GM23338 (cell line): ENCODE measurements around the gene GDPD5. TPM values are rescaled to one million over a fixed set of nuclear protein-coding genes. Genes with fewer than 3 reads are reported as not detected.

Experiments used
- ATAC-seq: fragments of 200-7000 bp; cut with Tn5 transposase; 3 replicates; pipeline ENCODE4 v1.9.1; 2020
- DNase-seq: peaks from one replicate; pipeline ENCODE4 v3.0.0-alpha.2; 2015; ENCODE audit warnings: low spot score
- H2AFZ ChIP-seq: fragments of 200-600 bp; sonication (generic); 2 replicates; pipeline ENCODE4 v1.8.0; 2016; ENCODE audit warnings: antibody characterized with exemption, mild to moderate bottlenecking, moderate library complexity
- H3F3A ChIP-seq: fragments of 200-600 bp; sonication (generic); replicated peaks from 2 replicates; pipeline ENCODE4 v1.8.0; 2017; ENCODE audit warnings: antibody characterized with exemption, mixed run types, low read depth
- H3K27ac ChIP-seq: fragments of 200-600 bp; sonication (generic); 2 replicates; pipeline ENCODE4 v1.6.1; 2016; ENCODE audit warnings: low read depth
- H3K27me3 ChIP-seq: fragments of 200-600 bp; sonication (generic); 2 replicates; pipeline ENCODE4 v1.8.0; 2016; ENCODE audit warnings: mild to moderate bottlenecking, mixed run types, moderate library complexity; ENCODE audit not compliant: insufficient read depth
- H3K36me3 ChIP-seq: fragments of 200-600 bp; sonication (generic); 2 replicates; pipeline ENCODE4 v1.8.0; 2016; ENCODE audit warnings: mild to moderate bottlenecking; ENCODE audit not compliant: insufficient read depth
- H3K4me1 ChIP-seq: fragments of 200-600 bp; sonication (generic); 2 replicates; pipeline ENCODE4 v1.8.0; 2016; ENCODE audit warnings: mild to moderate bottlenecking, moderate library complexity; ENCODE audit not compliant: insufficient read depth
- H3K4me2 ChIP-seq: fragments of 200-600 bp; sonication (generic); 2 replicates; pipeline ENCODE4 v1.7.1; 2017; ENCODE audit warnings: mixed run types
- H3K4me3 ChIP-seq: fragments of 200-600 bp; sonication (generic); 2 replicates; pipeline ENCODE4 v1.6.1; 2016; ENCODE audit warnings: mixed run types
- H3K79me2 ChIP-seq: fragments of 200-600 bp; sonication (generic); replicated peaks from 2 replicates; pipeline ENCODE4 v1.8.0; 2017; ENCODE audit warnings: mild to moderate bottlenecking; ENCODE audit not compliant: insufficient read depth
- H3K9me2 ChIP-seq: fragments of 200-600 bp; sonication (generic); 2 replicates; pipeline ENCODE4 v1.8.0; 2017; ENCODE audit not compliant: insufficient read depth
- H4K20me1 ChIP-seq: fragments of 200-600 bp; sonication (generic); replicated peaks from 2 replicates; pipeline ENCODE4 v1.8.0; 2017; ENCODE audit warnings: mild to moderate bottlenecking; ENCODE audit not compliant: insufficient read depth
- H3K27ac Mint-ChIP-seq: 2 replicates; pipeline ENCODE4 v1.8.0; 2020; ENCODE audit warnings: inconsistent platforms, mild to moderate bottlenecking, moderate library complexity, mixed read lengths
- H3K27me3 Mint-ChIP-seq: 3 replicates; pipeline ENCODE4 v1.8.0; 2022; ENCODE audit warnings: low read depth, mild to moderate bottlenecking, moderate library complexity, mixed read lengths, inconsistent platforms; ENCODE audit not compliant: insufficient read depth, poor library complexity
- H3K36me3 Mint-ChIP-seq: 3 replicates; pipeline ENCODE4 v1.8.0; 2021; ENCODE audit warnings: low read depth, mild to moderate bottlenecking, inconsistent platforms, moderate library complexity, mixed read lengths
- H3K4me1 Mint-ChIP-seq: 3 replicates; pipeline ENCODE4 v1.8.0; 2020; ENCODE audit warnings: mild to moderate bottlenecking, inconsistent platforms, mixed read lengths
- H3K4me3 Mint-ChIP-seq: 3 replicates; pipeline ENCODE4 v1.8.0; 2021; ENCODE audit warnings: moderate library complexity, mild to moderate bottlenecking, inconsistent platforms, mixed read lengths
- H3K9me3 Mint-ChIP-seq: 3 replicates; pipeline ENCODE4 v1.8.0; 2020; ENCODE audit warnings: moderate library complexity, mild to moderate bottlenecking, inconsistent platforms, mixed read lengths
- CREB1 ChIP-seq: fragments of 250-450 bp; sonication (Bioruptor Pico); IDR thresholded peaks from 2 replicates; pipeline ENCODE4 v1.5.0; 2020; ENCODE audit warnings: low read depth, mild to moderate bottlenecking, moderate library complexity
- CTCF ChIP-seq, 2 experiments: fragments of 200-600 bp in 1 of 2; sonication (generic) in 1 of 2; conservative IDR thresholded peaks; 2 replicates each; pipeline versions ENCODE4 v1.5.1 to v1.6.1; 2016 to 2017; ENCODE audit warnings: antibody characterized with exemption in 2 of 2, low read depth in 2 of 2, mild to moderate bottlenecking in 2 of 2, moderate library complexity in 1 of 2
- ETS1 ChIP-seq: IDR thresholded peaks from 2 replicates; pipeline ENCODE4 v1.6.1; 2016; ENCODE audit warnings: antibody characterized with exemption
- EZH2phosphoT487 ChIP-seq: fragments of 200-600 bp; sonication (generic); IDR thresholded peaks from one replicate; pipeline ENCODE4 v1.8.1; 2018; ENCODE audit warnings: antibody characterized with exemption; ENCODE audit not compliant: unreplicated experiment
- JUNB ChIP-seq: IDR thresholded peaks from one replicate; pipeline ENCODE4 v1.6.1; 2016; ENCODE audit warnings: antibody characterized with exemption; ENCODE audit not compliant: unreplicated experiment
- NANOG ChIP-seq: IDR thresholded peaks from 2 replicates; pipeline ENCODE4 v1.6.1; 2016; ENCODE audit warnings: antibody characterized with exemption, borderline replicate concordance
- POLR2AphosphoS5 ChIP-seq: IDR thresholded peaks from 2 replicates; pipeline ENCODE4 v1.6.1; 2016; ENCODE audit warnings: antibody characterized with exemption, low read depth
- REST ChIP-seq: IDR thresholded peaks from one replicate; pipeline ENCODE4 v1.6.1; 2018; ENCODE audit warnings: antibody characterized with exemption; ENCODE audit not compliant: unreplicated experiment
- ZNF114 ChIP-seq: fragments of 250-450 bp; sonication (Bioruptor Pico); IDR thresholded peaks from 2 replicates; pipeline ENCODE4 v1.5.0; 2020; ENCODE audit warnings: mild to moderate bottlenecking, moderate library complexity
- polyA plus RNA-seq: library from polyadenylated mRNA; unstranded; fragments of >200 nt; fragmentation: Nextera tagmentation; extraction: Ambion mirVana; gene quantifications from 2 replicates; pipeline ENCODE4 v1.2.1, GENCODE V29; 2016
- total RNA-seq: library from RNA; depleted of rRNA; stranded (reverse); fragments of >200 nt; shearing (Covaris generic); gene quantifications from 2 replicates; pipeline ENCODE4 v1.2.3, GENCODE V29; 2014

GDPD5 gene
- total and polyA plus RNA-seq, 2 experiments from 2014 or later: 1.6 to 4.9 TPM

GRCh38 chr11:75530577-75530976, 4.8 kb upstream of the GDPD5 start (continued):
- no peak for TF ChIP-seq EZH2phosphoT487
- TF ChIP-seq POLR2AphosphoS5: no peak
- no peak for TF ChIP-seq CREB1 (CRISPR knock-in tag)
- no peak for TF ChIP-seq ZNF114
- TF ChIP-seq CTCF (conservative IDR thresholded peaks at IDR 0.05; ENCODE audit: low read depth in 2 of 2): no peak
- no peak for TF ChIP-seq REST
- no peak for TF ChIP-seq NANOG

GRCh38 chr11:75527938-75528735, 2.4 kb upstream of the GDPD5 start:
- Mint-ChIP-seq H3K27me3 (peaks cover 42% of the 10 kb centered on the region), H3K4me1 (peaks cover 28% of the 10 kb centered on the region), H3K36me3 (no peaks in the 10 kb centered on the region), H3K4me3 (peak overlapping the region; percentile 23), H3K9me3 (no peaks in the 10 kb centered on the region), H3K27ac (no peak overlapping the region)
- Histone ChIP-seq H3K4me3 (no peak overlapping the region), H3F3A (peaks cover 6% of the 10 kb centered on the region; the same call in 1 of the 2 replicates), H4K20me1 (no peaks in the 10 kb centered on the region), H3K79me2 (no peaks in the 10 kb centered on the region; the same call in 1 of the 2 replicates), H3K4me1 (peaks cover 9% of the 10 kb centered on the region; the same call in 1 of the 2 replicates), H3K36me3 (no peaks in the 10 kb centered on the region), H3K27me3 (peaks cover 32% of the 10 kb centered on the region), H2AFZ (no peak overlapping the region), H3K4me2 (no peak overlapping the region), H3K27ac (no peak overlapping the region), H3K9me2 (no peaks in the 10 kb centered on the region)
- no peak for ATAC-seq
- no peak for DNase-seq
- no peak for TF ChIP-seq EZH2phosphoT487
- TF ChIP-seq ETS1: no peak
- no peak for TF ChIP-seq JUNB
- TF ChIP-seq ZNF114: no peak
- no peak for TF ChIP-seq CTCF (conservative IDR thresholded peaks at IDR 0.05; ENCODE audit: low read depth in 2 of 2)
